PC-9 (cell line): ENCODE measurements around the gene TMA7.

Experiments
- EZH2 ChIP-seq: fragments of 200-600 bp; sonication (generic); IDR thresholded peaks from 2 replicates; pipeline ENCODE4 v1.8.0; 2017; ENCODE audit warnings: antibody characterized with exemption, low read depth
- TF ChIP-seq, protein P1 (sequence below): fragments of 200-600 bp; sonication (generic); conservative IDR thresholded peaks from 2 replicates; pipeline ENCODE4 v1.6.1; 2017; ENCODE audit warnings: mixed run types, antibody characterized with exemption, mild to moderate bottlenecking, moderate library complexity

DNA sequence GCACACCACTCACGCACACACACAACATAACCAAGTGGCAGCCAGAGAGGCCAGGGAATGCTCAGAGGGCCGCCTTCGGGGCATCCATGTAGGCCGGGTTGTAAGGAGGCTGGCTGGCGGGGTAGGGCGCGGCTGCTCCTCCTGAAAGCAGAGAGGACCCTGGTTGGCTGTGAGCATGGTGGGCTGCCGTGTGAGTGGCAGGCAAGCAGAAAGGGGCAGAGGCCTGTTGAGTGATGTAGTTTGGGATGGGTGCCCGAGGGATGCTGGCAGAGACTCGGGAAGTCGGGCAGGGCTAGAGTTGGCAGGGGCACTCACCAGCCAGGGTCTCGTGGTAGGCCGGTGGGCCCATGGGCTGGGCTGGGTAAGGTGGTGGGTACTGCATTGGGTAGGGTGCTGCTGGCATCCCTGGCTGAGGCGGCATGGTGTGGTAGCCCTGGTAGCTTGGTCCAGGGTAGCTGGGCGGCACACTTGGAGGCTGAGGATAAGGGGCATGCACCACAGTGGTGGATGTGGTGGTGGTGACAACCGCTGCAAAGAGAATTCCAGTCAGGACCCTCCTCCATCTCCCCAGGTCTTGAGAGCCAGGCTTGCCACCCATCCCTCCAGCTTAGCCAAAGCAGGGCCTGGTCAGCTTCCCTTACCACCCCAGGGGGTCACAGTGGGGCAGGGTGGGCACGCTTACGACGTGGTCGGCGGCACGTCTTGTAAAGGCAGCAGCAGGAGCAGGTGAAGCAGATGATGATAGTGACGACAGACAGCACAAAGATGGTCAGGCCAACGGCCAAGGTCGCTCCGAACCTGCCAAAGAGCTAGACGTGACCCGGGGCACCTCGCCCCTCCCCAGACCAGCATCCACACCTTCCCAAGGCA is 29.2 kb downstream of the TMA7 start:
- TF ChIP-seq, protein P1, sequence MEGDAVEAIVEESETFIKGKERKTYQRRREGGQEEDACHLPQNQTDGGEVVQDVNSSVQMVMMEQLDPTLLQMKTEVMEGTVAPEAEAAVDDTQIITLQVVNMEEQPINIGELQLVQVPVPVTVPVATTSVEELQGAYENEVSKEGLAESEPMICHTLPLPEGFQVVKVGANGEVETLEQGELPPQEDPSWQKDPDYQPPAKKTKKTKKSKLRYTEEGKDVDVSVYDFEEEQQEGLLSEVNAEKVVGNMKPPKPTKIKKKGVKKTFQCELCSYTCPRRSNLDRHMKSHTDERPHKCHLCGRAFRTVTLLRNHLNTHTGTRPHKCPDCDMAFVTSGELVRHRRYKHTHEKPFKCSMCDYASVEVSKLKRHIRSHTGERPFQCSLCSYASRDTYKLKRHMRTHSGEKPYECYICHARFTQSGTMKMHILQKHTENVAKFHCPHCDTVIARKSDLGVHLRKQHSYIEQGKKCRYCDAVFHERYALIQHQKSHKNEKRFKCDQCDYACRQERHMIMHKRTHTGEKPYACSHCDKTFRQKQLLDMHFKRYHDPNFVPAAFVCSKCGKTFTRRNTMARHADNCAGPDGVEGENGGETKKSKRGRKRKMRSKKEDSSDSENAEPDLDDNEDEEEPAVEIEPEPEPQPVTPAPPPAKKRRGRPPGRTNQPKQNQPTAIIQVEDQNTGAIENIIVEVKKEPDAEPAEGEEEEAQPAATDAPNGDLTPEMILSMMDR: no peak
- TF ChIP-seq EZH2: no peak
